Gastrocnemius medialis (tissue), 4 donors: ENCODE data around the gene GOPC.

Source experiments
- CTCF ChIP-seq, 5 experiments: fragments of 450-650 bp in 3 of 5; fragments of 200-600 bp in 2 of 5; sonication (generic) in 2 of 5; IDR thresholded peaks in 4 of 5; conservative IDR thresholded peaks in 1 of 5; 1 replicate in 4 of 5; 2 replicates in 1 of 5; pipeline ENCODE4 v1.5.1; 2016 to 2019; ENCODE audit warnings: antibody characterized with exemption in 5 of 5, mild to moderate bottlenecking in 3 of 5, moderate library complexity in 3 of 5
- POLR2A ChIP-seq, 2 donors: fragments of 450-650 bp; IDR thresholded peaks; one replicate each; pipeline ENCODE4 v1.6.1; 2017; ENCODE audit warnings: antibody characterized with exemption in 2 of 2, mild to moderate bottlenecking in 2 of 2, moderate library complexity in 2 of 2

- TF ChIP-seq POLR2A (IDR thresholded peaks at IDR 0.05): no peak
- no peak for TF ChIP-seq CTCF (IDR thresholded peaks at IDR 0.05 in 4 of 5, conservative IDR thresholded peaks at IDR 0.05 in 1 of 5)
These were observed 67.3 kb downstream of the GOPC start for GRCh38 chr6:117534974-117535373.
